HG03521 (cell line): ENCODE results near the gene AK8.

ENCODE experiments used
- ATAC-seq: cut with Tn5 transposase; IDR thresholded peaks from one replicate; pipeline ENCODE4 v1.9.1; 2021; ENCODE audit warnings: mild to moderate bottlenecking, moderate library complexity; ENCODE audit not compliant: unreplicated experiment

The AK8 gene

DNA sequence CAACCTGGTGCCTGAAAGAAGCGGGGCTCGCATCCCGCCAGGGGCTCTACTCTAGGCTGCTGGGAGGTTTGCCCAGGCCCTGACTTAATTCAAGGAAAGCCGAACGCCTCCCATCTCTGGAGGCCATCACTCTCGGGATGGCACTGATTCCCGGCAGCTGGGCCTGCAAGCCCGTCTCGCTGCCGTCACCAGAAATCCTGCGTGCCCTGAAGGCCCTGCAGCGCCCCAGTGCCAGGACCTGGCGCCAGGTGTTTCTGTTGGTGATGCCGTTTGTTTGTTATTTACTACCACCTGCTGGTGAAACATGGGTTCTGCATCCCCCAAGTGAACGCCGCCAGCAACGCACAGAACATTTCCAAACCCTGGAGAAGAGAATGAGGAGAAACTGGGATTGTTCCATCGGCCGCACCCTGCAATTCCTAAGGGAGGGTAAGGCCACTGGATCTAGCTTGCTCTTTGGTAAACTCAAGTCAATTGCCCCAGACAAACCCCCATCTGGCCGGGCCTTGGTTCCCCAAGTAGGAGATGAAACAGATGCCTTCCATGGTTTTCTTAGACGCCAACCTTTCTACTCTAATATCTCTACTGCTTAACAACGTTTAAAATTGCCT, 77.9 kb downstream of the AK8 start:
- no peak for ATAC-seq

DNA sequence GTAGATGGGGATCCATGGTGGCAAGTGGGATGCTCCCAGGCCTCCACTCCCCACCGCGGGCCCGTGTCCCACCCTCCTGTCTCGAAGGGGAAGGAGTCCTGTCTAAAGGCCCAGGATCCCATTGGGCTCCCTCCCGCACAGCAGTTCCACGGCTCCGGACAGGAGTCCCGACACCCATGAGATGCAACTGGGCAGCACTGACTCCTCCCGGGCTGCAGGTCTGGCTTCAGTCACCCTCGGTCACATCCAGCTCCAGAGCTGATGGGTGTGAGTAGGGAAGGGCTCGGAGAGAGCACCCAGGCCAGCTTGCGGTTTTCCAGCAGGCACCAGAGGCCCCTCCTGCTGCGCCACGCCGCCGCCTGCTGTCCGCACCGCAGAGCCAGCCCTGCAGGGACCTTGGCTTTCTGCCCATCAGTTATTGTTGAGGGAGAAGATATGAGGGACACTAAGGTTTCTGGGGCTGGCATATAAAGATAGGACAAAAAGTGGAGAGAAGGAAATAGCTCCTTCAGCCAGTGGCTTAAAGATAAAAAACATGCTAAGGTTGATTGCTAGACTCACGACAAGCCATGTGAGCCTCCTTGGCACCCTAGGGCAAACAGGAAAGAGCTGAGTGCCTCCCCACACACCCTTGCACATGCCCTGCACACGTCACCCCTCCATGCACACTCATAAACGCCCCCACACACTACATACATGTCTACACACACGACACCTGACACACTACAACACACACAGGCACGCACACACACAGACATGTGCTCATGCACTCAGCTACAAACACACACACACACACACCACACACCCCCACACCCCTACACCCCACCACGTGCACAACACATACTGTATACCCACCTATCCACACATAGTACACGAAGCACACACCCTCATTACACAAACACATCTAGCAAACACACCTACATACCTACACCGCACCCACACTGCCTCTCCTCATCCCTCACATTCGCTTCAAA, 79.0 kb downstream of the AK8 start:
- ATAC-seq, result no peak

DNA sequence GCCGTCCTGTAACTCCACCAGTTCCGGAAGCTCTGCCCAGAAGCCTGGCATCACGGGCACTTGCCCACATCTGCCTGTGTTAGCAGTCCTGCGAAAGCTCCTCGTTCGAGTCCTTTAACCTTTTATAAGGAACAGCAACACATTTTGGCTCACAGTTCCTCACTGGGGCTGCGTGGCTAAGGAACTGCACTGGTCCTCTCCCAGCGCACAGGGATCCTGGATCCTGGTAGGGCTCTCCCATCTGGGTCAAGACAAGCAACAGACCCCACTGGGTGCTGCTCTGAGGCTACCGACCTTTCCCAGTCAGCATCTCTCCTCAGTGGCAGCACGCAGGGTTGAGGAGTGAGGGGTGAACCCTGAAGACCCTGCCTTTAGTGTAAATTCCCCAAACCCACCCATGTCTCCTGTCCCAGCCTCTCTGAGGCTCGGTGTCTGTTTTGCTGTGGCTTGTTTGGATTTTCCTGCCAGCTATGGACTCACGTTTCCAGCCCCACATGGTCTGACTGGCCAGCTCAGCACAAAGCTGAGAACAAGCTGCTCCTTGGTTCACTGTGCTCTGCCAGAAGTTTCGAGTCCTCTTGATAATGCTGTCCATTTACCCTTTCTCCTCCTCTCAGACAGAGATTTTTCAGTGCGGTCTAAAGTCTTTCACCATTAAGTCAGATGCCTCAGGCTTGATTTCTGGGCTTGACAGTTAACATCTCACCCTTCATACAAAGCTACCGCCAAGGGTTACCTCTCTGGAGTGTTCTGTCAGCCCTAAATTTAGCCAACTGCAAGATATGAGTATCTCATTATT, 80.0 kb downstream of the AK8 start:
- ATAC-seq, result no peak

DNA sequence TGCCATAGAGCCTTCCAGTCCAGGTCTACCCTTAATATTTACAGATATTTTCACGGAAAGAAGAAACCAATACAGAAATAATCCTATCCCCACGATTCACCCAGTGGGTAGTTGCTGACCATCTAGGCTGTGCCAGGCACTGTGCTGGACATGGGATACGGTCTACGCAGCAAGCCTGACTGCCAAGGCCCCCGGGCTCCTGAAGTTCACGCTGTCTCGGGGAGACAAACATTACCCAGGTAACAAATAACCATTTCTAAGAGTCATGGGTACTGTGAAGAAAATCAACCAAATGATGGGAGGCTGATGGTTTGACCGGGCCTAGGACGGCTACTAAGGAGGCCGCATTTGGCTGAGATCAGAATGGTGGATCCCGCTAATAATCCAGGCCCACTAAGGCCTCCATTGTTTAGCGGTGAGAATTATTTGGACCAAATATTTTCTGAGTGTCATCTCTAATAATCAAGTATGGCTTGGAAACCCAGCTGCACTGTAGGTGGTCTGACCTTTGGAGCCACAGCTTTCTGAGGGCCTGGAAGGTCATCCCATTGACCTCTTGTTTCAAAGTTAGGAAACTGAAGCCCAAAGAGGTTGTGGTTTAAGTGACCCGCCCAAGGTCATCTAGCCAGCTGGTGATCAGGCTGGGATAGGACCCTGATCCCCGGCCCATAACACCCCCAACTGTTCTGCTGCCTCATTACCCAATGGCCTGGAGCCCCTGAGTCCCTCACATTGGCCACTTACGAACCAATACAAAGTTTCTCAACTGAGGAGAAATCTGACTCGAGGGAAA, 82.4 kb downstream of the AK8 start:
- ATAC-seq, result no peak

DNA sequence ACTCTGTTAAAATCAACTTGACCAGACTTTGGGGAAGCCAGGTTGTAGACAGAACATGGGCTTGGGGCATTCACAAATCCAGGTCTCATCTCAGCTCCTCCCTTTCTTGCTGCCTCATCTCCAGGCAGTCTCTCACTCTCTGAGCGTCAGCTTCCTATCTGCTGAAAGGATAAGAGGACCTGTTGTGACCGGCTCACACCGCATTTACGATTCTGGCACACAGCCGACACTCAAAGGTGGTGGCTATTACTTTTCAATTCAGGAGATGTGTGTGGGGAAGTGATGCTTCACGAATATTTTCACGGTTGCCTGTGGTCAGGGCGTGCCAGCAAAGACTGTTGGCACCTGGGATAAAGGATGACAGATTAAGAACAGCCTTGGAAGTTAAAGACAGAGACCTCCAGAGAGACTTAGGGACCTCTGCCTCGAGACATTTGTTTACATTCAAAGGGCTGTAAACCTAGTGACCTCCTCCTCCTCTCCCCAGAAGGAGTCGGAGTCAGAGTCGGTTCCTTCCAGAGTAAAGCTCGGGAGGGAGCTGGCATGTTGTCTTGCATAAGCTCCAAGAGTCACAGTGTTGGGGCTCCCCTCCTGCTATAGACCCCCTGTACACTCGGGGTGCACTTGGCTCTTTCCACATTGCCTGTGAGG, 83.2 kb downstream of the AK8 start:
- ATAC-seq, result no peak

DNA sequence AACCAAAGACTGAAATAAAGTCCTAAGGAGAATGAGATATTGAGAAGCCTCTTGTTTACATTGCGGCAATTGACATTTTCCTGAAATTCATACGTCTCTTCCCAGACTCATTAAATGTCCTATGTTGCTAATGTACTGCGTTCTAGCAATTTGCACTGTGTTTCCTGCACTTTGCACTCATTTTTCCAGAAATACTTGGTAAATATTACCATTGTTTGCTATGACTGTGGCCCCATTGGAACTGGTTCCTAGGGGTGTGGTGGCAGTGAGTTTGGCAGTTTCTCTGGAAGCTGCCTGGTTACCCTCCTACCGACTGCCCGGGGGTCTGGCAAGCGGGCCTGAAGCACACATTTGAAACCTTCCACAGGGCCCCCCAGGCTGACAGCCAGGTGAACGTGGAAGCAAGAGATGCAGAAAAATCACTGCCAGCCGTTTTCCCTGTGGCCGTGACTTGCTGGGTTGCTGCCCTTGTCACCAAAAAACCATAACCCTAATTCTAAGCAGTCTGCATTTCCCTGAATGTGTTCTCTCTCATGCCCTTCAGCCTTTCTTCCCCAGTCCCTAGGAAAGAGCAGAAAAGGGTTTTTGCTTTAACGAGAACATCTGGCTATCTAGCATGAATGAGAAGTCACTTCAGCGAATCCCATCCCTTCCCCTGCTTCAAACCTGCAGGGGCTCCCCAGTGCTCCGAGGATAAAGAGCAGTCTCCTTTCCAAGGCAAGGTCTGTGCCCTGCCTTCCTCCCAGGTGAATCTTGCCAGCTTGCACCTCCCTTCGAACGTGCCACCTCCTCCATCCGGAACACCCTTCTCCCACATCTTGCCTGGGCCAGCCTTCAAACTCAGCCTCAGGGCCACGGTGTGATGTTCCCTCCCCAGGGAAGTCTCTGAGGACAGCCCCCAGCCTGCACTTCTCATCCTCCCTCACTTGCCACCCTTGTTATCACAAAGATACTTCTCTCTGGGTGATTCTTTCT, 84.2 kb downstream of the AK8 start:
- no peak for ATAC-seq

DNA sequence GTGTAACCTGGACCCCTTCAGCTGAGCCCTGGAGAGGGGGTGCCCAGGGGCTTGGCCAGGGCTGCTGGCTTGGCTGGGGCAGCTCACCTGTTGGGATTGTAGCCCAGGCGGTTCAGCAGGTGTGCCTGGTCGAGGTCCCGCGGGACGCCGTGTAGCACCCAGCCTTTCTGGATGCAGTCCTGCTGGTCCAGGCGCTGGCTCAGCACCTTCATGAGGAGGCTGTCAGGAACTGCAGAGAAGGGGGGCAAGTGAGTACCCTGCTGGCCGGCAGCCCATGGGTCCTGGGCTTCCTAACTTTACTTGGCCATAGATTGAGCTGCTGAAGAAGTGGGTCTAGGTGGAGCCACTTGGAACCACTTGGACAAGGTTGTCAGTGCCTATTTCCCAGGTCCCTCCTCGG, 85.5 kb downstream of the AK8 start:
- ATAC-seq, result no peak

DNA sequence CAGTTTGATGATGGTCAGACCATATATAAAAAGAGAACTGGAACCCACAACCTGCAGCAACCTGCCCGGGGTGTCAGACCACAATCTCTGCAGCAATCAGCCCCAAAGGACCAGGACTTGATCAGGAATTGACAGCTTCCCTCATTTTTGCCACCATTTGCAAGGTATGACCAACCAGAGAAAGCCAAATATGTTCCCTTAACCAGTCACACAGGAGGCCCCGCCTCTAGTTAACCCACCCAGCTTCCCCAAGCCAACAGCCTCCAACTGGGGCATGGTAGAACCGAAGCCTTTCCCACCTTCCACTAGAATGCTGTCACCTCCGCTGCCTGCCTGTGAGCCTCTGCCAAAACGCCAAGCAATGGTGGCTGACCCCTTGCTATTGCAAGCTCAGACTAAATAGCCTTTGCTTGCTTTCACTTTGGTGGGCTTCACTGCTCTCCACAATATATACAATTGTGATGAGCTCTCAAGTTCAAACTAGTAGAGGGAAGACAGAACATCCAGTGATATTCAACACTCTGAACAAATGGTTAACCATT, 86.3 kb downstream of the AK8 start:
- ATAC-seq, result no peak

DNA sequence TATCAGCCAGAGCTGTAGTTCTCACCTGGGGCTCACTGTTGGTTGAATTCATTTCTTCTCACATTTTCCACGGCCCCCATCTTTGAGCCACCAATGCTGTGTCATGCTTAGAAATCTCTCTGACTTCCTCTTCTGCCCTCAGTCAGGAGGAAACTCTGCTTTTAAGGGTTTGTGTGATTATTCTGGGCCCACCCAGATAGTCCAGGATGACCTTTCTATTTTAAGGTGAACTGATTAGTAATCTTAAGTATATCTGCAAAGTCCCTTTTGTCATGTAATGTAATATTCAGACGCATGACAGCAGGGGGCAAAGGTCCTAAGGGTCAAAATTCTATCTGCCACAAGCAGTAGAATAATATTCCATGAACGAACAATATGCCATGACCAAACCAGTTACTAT, 88.4 kb downstream of the AK8 start:
- no peak for ATAC-seq

DNA sequence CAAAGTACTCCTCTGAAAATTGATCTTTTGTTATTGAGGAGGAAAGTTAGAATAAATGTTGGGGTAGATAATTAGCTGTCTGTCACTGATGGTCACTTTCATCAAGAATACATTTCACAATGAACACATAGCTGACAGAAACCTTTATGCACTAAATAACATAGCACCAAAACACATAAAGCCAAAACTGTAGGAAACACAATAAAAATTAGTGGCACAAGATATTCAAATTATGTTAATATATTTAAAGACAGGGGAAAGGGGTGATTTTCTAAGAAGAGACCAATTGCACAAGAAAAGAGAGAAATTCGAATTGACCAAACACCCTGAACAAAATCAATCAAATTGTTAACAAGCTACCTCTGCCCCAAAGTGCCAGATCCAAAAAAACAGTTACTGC, 89.7 kb downstream of the AK8 start:
- ATAC-seq, result no peak

DNA sequence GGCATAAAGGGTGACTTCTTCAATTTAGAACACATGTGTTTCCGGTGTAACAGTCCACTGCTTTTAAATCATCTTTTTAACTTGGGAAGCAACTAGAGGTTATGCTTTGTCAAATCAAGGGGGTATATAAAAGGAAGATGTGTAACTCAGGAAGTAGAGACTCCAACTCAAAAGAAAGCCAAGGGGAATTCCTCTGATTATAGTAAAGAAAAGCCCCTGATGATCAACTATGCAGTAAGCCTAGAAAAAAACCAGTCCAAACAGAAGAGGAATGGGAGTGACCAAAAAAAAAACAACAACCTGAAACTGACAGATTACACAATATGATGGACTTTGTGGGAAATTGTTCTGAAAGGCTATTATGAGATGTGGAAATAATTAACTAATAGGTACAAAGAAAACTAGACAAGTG, 90.3 kb downstream of the AK8 start:
- ATAC-seq, result no peak

DNA sequence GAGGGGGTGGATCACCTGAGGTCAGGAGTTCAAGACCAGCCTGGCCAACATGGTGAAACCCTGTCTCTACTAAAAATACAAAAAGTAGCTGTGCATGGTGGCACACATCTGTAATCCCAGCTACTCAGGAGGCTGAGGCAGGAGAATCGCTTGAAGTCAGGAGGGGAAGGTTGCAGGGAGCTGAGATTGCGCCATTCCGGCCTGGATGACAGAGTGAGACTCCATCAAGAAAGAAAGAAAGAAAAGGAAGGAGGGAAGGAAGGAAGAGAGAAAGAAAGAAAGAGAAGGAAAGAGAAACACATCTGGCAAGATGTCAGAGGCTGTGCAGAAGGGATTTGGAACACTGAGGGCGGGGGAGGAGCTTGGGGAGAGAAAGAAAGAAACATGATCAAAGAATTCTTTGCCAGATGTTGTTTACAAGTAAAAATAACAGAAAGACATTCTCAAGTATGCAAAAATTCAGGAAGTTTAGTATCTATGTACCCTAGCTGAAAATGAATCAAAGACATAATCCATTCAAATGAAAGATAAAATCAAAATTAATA, 93.7 kb downstream of the AK8 start:
- ATAC-seq, result no peak

DNA sequence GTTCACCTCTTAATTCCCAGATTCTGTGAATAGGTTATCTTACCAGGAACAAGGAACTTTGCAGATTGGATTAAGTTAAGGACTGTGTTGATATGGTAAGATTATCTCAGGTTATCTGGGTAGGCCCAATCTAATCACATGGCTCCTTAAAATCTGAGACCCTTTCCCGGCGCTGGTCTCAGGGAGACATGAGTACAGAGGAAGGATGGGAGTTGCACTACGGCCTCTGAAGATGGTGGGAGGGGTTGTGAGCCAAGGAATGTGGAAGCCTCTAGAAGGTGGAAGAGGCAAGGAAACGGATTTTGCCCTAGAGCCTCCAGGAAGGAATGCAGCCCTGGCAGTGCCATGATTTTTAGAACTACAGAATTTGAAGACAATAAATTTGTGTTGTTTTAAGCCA, 95.1 kb downstream of the AK8 start:
- ATAC-seq, result no peak

DNA sequence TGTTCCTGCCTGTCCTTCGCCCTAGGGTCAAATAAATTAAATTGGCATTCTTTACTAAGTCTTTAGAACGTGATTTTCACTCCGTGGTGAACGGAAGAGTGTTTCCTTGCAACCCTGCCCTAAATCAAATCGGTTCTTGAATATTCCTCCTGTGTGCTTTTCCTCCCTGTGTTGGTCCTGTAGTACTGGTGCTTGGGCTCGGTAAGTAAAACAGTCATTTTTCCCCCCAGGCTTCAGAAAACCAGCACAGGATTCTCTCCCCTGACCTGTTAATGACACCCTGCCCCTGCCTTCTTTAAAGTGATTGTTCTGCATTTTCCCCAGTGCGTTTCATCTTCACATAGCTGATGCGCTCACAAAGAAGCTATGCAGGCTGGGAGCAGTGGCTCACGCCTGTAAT, 96.0 kb downstream of the AK8 start:
- ATAC-seq, result no peak

DNA sequence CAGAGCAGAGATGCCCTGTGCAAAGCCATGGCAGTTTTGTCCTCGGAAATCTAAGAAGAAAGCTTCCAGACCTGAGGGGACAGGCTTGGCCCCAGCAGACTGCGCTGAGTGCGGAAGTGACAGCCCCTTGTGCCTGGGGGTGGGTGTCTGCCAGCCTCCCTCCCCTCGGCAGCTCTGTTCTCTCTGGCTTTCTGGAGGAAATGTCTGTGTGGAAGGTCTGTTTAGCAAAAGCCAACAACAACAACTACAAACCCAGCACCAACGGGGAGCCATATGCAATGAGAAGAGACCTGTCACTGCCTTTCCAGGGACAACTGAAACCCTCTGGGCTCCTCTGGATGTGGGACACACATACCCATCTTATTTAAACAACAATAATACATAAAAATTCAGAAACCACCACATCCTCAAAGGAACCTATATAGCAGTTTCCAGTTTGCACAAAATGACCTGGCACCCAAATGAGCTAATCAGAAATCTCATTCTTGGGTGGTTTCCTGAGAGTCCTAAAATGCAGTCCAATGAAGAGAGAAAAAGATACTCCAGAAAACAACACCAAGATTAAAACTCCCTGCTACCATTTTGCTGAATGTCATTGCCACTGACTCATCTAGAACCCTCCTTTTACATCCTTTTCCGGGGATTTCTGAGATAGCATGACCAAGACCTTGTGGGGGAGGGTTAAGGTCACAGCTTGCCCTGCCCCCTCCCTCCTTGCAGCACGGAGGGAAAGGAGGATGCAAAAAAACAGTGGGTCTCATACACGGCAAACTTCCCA, 97.7 kb downstream of the AK8 start:
- no peak for ATAC-seq

DNA sequence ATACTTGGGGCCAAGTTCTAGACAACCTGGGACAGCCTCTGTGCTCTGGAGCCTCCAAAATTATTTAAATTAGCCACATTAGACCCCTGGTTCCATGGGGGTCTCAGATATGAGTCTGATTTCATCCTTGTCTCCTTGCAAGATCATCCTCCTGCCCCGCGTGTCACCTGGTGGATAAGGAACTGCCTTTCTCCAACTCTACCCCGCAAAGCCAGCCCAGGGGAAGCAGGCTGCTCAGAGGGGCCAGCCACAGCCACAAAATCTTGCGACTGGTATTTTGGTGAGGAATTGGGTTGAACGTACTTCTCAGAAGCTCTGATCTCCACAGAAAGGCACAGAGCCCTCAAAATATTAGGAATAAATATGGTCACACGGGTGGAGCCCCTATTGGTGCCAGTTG, 101.2 kb downstream of the AK8 start:
- ATAC-seq, result no peak

DNA sequence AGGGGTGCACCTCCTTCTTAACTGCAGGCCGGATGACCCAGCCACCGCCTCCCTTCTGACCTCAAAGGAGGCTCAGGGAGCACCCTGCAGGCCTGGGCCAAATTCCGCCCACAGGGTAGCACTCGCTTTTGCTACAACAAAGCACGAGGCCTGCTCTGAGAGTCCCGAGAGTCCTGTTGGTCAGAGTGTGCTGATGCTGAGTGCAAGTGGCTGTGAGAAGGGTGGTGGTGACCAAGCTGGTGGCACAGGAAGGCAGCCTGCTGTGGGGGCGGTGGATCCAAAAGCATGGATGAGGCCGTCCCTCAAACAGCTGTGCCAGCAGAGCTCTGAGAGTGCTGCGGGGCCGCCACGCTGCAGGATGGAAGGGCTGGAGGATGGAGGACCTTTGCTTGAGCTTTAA, 101.8 kb downstream of the AK8 start:
- ATAC-seq, result no peak

DNA sequence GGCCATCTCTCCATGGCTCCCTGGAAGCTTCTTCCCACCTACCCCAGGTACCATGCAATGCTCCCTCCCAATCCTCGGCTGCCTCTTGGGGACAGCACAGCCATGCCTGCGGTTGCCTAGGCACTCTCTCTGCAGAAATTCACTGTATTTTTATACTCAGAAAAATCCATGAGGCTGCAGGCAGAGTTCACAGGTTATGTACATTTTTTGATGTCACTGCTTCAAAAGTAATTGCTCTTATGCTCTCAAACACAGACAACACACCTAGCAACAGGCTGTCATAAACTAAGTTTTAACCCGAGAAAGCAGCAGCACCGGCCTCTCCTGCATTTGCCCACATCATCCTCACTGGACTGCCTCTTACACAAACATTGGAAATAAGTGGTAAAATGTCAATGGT, 102.4 kb downstream of the AK8 start:
- no peak for ATAC-seq
